GM12872 (cell line): ENCODE results near the gene FBXL17.

ENCODE experiments used
- TF ChIP-seq, protein P1 (sequence below): IDR thresholded peaks from 3 replicates; pipeline ENCODE4 v1.5.1; 2011; ENCODE audit warnings: low read depth, mild to moderate bottlenecking, low read length, moderate library complexity; ENCODE audit not compliant: insufficient read depth

FBXL17 gene

GRCh38 chr5:107990881-107991810 is 390.8 kb downstream of the FBXL17 start:
- TF ChIP-seq, protein P1, sequence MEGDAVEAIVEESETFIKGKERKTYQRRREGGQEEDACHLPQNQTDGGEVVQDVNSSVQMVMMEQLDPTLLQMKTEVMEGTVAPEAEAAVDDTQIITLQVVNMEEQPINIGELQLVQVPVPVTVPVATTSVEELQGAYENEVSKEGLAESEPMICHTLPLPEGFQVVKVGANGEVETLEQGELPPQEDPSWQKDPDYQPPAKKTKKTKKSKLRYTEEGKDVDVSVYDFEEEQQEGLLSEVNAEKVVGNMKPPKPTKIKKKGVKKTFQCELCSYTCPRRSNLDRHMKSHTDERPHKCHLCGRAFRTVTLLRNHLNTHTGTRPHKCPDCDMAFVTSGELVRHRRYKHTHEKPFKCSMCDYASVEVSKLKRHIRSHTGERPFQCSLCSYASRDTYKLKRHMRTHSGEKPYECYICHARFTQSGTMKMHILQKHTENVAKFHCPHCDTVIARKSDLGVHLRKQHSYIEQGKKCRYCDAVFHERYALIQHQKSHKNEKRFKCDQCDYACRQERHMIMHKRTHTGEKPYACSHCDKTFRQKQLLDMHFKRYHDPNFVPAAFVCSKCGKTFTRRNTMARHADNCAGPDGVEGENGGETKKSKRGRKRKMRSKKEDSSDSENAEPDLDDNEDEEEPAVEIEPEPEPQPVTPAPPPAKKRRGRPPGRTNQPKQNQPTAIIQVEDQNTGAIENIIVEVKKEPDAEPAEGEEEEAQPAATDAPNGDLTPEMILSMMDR, result no peak

GRCh38 chr5:107985144-107985543 is 396.8 kb downstream of the FBXL17 start:
- TF ChIP-seq, protein P1, result no peak

DNA sequence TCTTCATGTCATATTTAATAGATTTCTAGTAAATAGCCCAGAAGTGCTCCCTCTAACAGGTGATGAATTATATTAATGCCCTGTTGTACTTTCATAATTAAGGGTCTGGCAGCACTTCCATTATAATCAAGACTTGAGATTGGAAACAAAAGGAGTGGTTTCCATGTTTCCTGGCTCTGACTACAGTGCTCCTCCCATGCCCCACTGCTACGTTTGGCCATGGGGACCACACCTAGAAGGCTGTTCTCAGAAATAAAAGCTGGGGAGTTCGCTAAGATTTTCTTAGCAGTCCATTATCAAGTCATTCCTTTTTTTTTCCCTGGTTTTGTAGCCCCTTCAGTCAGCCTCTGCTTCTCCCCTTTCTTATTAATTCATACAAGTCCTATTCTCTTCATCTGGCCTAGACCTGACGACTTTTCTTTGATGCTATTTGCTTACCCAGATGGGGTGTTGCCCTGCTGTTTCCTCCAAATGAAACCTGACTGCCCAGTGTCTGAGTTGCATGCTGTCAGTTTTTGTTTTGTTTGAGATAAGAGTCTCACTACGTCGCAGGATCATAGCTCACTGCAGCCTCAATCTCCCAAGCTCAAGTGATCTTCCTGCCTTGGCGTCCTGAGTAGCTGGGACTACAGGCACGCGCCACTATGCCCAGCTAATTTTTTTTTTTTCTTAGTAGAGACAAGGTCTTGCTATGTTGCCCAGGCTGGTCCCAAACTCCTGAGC is 399.0 kb downstream of the FBXL17 start:
- TF ChIP-seq, protein P1, result no peak

- TF ChIP-seq, protein P1, result no peak
These were observed 400.8 kb downstream of the FBXL17 start for GRCh38 chr5:107980923-107981692.

- TF ChIP-seq, protein P1, result no peak
These were observed 402.0 kb downstream of the FBXL17 start for GRCh38 chr5:107979900-107980299.

DNA sequence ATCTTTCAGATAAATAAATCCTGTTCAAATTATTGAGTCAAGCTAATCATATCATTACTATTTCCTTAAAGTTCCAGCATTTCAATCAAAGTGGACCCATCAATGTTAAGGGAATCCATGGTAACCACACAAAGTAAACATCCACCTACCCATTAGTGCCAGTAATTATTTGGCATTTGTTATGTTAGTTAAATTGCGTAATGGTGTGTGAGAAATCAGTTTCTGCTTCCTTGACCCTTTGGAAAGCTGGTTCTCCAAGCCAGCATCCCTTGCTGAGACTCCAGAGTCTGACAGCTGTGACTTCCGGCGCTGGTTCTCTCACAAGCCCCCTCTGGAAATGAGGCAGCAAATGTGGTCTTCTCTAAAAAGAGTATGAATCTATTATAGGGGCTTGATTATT is 402.6 kb downstream of the FBXL17 start:
- TF ChIP-seq, protein P1, result no peak
